ENCODE data around the gene CFAP46.
"Not testable (repeated sequence)": the region's sequence is repeated elsewhere in the genome, so short reads cannot be mapped to it uniquely, and the experiment has no call there.

CFAP46 gene

DNA sequence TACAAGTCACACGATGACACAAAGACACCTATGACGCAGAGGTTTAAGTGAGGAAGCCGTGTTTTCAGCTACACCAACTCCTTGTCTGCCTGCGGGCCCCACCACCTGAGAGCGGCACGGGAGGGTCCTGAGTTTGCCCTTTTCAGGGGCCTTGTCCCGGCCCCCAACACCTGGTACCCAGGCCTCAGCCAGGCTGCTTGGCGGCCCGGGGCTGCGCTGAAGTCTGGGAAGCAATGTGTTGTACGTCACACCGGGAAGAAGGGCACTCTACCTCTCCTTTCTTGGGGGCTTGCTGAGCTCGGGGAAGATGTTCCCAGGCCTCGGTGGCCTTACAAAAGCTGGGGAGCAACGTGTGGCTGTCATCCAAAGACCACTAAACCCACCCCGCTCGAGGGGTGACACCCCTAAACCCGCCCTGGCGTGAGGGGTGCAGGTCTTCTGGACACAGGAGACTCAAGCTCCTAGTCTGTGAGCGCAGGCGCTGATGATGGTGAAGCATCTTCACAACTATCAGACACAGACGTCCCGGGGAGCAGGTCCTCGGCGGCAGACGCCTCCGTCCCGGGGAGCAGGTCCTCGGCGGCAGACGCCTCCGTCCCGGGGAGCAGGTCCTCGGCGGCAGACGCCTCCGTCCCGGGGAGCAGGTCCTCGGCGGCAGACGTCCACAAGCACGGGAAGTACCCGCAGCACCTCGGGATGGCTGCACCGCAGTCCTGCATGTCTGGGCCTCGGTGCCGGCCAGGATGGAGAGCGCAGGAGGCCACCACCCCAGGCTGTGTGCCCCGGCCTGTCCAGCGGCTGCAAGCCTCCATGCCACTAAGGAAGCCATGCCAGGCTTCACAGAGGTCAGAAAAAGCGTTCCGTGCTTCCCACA lies 15.4 kb downstream of the CFAP46 start:
- DNase-seq, result no peak

DNA sequence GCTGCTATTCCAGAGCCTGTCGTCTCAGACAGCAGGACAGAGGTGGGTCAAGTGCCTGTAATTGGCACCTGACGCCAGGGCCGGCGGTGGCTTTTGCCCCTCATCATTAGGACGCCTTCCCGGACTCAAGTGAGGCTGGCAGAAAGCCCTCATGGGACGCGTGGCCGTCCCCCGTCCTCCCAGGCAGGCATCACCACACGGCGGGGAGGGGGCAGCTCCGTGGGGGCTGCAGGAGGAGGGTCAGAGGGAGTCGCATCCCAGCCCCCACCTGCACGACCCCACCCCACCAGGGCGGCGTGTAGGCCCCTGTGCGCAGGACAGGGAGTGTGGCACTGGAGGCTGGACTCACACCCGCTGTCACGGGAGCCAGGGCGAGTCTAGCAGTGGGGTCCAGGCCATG lies 16.3 kb downstream of the CFAP46 start:
- DNase-seq, result no peak

DNA sequence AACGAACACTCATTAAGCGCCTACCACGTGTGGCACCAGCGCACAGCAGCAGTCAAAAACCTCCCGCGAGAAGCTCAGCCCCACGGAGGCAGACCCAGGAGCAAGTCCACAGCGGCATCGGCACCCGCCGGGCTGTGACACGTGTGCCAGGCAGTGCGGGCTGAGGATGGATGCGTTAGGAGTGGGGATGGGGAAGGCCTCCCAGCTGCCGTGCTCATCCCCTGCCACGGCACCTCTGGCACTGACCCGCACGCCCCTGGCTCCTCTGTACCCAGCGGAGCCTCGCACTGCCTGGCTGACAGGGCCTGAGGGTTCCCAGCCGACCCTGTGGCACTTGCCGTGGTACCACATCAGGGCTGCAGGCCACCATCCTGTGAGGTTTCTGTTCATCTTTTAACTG lies 16.8 kb downstream of the CFAP46 start:
- DNase-seq, result no peak

DNA sequence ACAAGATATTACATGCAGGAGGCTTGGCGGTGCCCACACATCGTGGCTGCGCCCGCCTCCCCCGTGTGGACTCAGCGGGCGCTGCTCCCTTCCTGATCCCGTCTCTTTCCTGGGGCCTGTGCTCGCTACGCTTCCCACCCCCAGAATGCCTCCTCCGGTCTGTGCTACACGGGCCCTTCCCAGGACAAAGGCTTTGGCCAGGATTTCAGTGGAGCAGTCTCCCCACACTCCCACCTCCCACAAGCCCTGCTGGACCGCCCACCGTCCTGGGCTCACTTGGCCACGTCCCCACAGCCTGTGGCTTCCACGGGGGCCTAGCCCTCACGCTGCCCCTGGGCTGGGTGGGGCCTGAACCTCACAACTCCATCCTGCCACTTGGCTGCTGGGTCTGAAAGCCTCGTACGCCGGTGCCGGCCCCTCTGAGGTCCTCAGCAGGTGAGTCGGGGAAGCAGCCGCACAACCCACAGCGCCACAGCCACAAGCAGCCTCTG lies 17.3 kb downstream of the CFAP46 start:
- no peak for DNase-seq

DNA sequence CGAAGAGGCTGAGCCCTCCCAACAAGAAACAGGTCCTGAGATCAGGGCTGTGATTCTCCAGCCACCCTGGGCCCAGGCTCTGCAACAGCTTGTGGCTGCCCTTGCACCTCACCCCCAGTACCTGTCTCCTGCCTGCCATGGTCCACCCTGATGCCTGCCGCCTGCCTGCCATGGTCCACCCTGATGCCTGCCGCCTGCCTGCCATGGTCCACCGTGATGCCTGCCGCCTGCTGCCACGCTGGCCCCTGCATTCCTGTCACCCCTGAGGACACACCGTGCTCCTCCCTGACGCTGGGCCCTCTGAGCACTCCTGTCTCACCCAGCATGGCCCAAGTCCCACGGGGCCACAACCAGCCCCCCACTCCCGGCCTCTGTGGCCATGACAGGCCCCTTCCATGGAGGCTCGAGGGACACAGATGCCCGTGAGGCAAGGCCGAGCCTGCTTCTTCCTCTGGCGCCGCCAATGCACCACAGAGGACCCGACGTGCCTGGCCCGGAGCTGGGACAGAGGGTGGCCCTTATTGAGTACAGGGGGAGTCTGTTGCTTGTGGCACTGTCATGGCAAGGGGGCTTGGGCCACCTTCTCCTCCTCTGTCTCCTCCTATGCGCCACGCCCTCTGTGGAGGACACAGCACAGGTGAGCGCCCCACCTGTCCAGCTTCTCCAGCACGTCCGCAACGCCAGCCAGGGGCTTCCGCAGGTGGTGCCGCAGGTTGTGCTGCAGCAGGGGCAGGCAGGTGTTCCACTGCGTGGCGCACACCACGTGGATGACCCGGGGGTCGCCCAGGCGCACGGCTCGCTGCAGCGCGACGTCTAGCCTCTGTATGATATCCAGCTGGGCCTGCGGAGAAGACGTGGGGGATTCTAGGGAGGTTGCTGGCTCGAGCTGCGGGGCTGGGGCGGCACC lies 18.1 kb downstream of the CFAP46 start:
- no peak for DNase-seq

DNA sequence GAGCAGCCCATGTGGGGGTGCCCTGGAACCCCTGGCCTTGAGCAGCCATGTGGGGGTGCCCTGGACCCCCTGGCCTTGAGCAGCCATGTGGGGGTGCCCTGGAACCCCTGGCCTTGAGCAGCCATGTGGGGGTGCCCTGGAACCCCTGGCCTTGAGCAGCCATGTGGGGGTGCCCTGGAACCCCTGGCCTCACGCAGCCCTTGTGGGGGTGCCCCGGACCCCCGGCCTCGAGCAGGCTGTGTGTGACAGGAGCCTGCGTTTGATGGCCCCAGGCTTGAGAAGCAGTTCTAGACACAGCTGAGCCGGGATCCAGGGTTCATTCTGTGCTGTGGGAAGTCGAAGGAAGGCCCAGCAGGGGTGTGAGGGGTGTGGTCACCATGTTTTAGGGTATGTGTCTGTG lies 19.0 kb downstream of the CFAP46 start:
- DNase-seq, result not testable (repeated sequence)

DNA sequence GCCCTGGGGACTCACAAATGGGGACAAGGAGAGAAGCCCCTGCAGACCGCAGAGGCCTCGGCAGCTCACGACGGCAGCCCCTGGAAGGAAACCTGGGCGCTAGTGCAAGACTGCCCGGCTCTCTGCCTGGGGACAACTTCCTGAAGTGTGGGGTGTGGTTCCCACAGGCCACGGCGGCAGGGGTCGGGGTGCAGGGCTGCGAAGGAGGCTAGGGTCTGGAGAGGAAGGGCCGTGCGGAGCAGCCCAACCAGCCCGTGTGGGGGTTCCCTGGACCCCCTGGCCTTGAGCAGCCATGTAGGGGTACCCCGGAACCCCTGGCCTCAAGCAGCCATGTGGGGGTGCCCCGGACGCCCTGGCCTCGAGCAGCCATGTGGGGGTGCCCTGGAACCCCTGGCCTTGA lies 19.5 kb downstream of the CFAP46 start:
- DNase-seq, result no peak

DNA sequence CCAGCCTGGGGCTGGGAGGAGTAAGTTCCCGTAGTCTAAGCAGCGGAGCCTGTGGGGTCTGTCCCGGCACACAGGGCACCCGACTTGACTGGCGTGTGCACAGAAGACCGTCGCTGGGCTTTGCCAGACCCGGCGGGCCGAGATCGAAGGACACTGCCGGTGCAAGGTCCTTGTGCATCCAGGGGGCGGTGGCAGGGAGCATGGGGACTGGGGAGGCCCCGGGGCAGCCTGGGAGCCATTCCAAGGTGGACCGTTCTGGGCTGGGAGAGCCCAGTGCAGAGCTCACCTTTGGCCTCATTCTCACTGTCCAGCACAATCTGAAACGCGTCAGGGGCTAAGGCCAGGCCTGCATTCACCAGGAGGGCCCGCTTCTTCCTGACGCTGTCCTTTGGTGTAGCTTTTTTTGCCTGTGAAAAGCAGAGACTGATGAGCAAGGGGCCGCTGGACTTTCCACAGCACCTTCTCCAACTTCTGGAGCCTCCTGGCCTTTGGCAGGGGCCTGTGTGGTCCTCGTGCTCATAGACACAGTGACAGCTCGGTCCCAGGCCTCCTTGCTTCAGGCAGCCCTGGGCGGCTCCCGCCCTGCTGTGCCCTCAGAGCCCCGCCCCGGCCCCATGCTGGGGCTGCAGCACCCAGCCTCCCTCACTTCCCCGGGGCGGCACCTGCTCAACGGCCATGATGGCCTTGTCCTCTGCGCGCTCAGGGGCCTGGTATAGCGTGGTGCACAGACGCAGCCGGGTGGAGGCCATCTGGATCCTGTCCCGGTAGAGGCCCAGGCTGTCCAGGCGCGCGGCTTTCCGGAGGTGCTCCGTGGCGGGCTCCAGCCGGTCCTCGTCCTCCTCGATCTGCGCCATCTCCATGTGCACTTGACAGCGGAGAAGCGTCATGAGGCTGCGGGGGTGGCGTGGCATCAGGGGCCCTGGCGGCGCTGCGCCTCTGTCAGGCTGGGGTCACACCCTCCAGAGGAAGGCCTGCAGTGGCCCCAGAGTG lies 20.3 kb downstream of the CFAP46 start:
- no peak for DNase-seq

DNA sequence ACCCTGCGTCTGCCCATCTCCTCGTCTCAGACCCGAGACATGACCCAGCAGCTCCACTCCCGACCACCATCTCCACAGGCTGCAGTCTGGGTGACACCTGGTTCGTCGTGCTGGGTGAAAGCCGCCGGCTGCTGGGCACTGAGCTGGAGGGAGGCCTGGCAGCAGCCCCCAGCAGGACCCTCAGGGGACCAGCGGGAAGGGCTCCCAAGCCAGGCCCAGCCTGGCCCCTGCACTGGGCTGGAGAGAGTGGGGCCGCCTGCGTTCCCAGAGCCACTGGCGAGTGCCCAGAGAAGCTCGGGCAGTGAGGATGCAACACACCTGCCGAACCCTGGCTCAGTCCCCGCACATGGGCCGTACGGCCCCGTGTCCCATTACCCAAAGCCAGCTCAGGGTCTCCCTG lies 21.3 kb downstream of the CFAP46 start:
- DNase-seq, result no peak

DNA sequence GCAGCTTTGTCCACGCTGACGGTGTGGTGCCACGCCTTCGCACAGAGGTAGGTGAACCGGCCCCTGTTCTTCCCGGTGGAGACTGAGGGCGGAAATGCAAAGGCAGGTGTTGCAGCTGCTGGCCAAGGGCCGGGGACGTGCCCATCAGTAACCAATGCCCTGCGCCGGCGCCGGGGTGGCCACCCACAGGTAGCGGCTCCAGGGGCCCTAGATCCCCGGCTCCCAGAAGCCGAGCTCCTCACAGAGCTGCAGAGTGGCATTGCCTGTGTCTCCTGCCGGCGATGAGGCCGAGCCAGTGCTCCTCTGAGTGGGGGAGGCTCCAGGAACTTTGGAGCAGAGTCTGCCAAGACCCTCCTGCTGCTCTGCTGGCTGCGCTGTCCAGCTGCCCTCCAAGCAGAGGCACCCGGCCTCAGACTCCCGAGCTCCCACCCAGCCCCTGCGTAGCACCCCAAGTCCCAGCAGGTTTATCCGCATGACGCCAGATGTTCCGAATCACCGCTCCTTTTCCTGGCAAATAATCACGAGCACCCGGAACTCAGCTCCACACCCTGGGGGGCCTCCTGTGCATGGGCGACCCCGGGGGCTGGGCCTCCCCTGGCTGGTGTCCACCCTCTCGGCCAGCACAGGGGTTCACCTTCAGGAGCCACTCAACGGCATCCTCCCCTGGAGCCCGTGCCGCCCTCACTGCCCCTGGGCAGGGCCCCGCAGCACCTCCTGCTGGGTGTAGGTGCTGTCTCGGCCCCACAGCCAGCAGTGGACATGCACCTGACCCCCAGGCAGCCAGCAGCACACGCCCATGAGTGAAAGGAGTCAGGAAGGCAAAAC lies 22.1 kb downstream of the CFAP46 start:
- DNase-seq, result no peak

DNA sequence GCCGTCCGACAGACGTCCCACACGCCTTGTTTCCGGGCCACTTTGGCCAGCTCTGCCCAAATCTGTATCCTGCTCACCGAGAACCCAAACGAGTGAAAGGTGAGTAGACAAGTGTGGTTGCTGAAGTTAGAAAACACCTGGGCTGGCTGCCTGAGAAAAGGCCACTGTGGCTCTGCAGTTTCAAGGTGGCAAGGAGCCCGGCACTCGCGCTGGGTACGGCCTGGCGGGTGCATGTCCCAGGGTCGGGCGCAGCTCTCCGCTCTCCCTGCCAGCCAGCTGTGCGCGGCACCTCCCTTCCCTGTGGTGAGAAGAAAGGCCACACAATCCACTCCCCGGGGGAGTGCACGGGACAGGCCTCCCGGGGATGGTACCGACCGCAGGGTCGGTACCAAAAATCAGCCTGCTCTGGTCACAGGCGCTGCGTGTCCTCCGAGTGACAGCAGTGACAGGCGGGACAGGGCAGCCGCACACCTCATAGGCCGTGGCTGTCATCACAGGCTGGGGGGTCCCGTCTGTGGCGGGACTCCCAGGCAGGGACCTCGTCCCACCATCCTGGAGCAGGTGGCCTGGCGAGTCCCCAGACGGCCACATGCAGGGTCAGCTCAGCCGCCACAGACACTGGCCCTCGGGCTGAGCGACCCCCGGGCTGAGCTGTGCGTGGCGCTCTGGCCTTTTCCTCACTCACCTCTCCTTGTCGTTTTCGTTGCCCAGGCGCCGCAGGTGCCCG lies 22.8 kb downstream of the CFAP46 start:
- DNase-seq, result no peak

DNA sequence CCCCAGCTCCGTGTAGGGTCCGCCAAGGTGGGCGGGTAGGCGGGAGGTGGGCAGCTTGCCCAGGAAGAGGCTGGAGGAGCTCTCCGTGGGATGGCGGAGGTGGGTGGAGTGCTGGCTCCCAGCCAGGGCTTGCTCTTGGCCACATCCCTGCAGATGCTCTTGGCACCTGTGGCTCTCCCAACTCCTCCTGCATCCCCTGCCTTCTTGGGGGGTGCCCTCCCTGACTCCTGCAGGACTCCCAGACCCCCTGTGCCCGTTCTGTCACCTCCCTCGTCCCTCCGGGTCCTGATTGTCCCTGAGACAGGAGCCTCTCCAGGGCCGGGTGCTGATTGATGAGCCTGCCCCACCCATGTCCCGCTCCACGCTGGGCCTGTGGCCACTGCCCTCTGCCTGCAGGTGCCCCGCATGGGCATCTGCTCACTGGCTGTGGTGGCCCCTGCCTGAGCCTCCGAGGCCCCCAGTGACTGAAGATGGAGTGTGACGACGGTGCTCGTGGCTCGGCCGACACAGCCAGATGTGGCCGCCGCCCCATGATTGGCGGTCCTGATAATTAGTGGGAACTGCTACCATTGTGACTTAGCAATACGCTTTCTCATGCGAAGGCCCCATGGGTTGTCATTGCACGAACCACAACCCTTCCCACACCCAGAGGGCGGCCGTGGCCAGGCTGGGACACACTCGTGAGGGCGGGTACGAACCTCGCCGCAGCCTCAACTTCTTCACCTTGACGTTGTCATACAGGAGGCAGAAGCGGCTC lies 23.6 kb downstream of the CFAP46 start:
- no peak for DNase-seq

DNA sequence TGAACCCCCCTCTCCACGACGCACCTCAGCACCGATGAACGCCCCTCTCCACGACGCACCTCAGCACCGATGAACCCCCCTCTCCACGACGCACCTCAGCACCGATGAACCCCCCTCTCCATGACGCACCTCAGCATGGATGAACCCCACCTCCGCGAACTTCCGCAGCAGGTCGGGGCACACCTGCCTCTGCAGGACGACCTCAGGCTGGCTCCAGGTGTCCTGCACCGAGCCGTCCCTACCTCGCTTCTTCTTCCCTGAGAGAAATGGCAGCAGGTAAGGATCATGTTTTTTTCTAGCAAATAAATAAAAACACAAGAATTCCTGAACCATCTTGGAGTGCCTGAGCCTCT lies 24.1 kb downstream of the CFAP46 start:
- no peak for DNase-seq

DNA sequence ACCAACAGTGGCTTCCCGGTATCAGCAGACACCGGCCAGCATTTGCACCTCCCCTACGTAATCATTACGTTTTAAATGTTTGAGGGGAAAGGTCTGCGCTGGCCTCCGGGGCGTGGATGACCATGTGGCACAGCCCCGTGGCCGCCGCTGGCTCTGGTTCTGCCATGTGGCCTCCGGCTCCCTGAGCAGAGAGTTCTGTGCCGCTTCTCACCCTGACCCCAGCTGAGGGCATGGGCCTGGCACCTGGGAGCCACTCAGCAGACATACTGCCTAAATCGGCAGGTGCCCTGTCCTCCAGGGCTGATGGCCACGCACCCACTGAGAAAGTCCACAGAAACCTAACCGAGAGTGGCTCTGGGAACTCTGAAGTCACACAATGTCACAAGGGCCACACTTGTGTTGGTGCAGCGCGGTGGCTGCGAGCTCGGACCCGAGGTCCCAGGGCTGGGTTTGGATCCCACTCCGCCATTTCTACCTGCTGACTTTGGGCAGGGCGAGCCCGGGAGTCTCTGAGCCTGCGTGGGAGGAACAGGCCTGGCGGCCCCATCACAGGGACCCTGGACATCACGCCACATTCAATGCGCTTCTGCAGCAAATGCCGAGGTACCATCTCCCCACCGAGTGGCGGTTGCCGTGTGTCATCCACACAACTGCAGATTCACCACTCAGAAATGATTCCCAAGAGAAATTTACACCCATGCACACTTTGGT lies 25.3 kb downstream of the CFAP46 start:
- no peak for DNase-seq

DNA sequence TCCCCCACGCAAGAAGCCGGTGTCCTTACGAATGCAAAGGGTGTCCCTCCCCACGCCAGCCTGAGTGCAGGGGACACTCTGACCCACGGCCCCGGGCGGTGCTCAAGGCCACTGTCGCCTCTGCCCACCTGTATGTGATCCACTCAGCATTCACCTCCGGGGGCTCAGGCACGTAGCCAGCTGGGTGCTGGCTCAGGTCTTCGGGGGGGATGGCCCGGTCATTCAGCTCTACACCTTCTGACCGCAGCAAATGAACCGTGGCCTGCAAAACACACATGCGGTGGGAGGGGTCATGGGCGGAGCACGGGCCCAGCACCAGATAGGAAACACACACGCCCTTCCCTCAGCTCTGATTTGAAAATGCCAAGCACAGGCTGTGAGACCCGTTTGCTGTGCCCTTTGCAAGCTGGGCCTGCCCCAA lies 25.9 kb downstream of the CFAP46 start:
- no peak for DNase-seq

DNA sequence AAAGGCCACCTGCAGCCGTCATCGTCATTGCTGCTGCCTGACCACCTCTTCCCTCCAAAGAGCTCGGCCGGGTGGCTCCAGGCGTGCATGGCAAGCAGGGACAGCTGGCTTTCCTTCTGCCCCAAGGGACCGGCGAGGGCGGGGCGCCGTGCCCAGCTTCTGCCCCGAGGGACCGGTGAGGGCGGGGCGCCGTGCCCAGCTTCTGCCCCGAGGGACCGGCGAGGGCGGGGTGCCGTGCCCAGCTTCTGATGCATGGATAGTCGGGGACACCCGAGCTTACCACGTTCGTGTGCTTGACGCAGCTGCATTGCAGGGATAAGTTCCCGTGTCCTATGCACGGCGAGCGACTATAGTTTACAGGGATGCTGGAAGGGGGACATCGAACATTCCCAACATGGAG lies 27.0 kb downstream of the CFAP46 start:
- no peak for DNase-seq

DNA sequence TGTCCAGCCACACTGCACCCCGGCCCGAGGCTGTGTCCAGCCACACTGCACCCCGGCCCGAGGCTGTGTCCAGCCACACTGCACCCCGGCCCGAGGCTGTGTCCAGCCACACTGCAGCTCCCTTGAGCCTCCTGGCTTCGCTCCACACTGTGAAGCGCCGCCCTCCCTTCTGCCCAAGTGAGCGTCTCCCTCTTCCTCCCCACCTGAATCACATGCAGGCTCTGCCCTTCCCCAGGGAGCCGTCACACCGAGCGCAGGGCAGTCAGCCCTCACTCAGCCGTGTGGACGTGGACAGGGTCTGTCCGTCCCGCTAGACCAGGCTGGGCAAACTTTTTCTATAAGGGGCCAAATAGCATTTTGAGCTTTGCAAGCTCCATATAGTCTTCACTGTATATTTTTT lies 27.6 kb downstream of the CFAP46 start:
- no peak for DNase-seq

DNA sequence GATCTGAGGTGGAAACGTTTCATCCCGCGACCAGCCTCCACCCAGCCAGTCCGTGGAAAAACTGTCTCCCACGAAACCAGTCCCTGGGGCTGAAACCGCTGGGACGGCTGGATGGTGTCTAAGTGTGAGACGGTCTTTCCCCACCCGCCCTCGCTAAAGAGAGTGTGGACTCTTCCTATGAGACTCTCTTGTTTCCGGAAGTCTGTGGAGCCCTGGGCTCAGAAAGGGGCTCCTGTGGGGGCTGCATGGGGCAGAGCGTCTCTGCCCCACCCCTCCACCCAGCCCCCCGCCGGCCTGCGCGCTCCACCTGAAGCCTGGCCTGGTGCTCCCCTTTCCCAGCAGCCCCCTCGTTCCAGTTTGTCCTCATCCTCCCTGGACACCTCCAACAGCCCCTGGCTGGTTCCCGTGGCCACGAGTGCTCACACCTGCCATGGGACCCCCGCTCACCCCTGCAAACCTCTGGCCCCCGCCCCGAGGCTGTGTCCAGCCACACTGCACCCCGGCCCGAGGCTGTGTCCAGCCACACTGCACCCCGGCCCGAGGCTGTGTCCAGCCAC lies 28.7 kb downstream of the CFAP46 start:
- DNase-seq, result no peak
